ENCODE results near the gene FAM222A. TPM values are rescaled to one million over a fixed set of nuclear protein-coding genes. Genes with fewer than 3 reads are reported as not detected.

The FAM222A gene
- total and polyA plus RNA-seq, 5 experiments from 2014 or later = 0.16 to 1.6 (median 0.28) TPM

DNA sequence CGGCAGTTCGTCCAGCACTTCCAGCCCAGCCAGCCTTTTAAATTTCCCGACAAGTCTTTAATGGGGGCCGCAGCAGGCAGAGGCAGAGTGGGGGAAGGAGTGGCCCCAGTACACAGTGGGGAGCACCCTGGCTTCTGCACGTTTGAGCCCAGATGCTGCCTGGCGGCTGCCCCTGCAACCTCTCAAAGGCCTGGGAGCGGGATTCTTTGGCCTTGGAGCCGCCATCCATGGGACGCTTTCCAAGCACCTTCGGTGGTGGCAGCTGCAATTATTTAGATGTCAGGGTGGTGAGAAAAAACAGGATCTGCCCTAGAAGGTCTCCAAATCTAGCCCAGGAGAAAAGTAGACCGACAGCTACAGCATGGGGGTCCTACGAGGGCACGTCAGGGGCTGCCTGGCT, 46.0 kb downstream of the FAM222A start:
- POLR2A ChIA-PET = no interaction called here
- Mint-ChIP-seq H3K36me3 (peaks cover 4 to 25% (median 22%) of the 10 kb centered on the region in 3 donors), H3K27ac (no peak overlapping the region), H3K4me3 (no peak overlapping the region), H3K9me3 (peaks cover 6 to 31% (median 19%) of the 10 kb centered on the region in 9 donors), H3K4me1 (peaks cover 0 to 3% (median 1%) of the 10 kb centered on the region in 4 donors), H3K27me3 (peaks cover 0 to 13% (median 5%) of the 10 kb centered on the region in 5 donors)
- no peak for DNase-seq
- no peak for ATAC-seq

DNA sequence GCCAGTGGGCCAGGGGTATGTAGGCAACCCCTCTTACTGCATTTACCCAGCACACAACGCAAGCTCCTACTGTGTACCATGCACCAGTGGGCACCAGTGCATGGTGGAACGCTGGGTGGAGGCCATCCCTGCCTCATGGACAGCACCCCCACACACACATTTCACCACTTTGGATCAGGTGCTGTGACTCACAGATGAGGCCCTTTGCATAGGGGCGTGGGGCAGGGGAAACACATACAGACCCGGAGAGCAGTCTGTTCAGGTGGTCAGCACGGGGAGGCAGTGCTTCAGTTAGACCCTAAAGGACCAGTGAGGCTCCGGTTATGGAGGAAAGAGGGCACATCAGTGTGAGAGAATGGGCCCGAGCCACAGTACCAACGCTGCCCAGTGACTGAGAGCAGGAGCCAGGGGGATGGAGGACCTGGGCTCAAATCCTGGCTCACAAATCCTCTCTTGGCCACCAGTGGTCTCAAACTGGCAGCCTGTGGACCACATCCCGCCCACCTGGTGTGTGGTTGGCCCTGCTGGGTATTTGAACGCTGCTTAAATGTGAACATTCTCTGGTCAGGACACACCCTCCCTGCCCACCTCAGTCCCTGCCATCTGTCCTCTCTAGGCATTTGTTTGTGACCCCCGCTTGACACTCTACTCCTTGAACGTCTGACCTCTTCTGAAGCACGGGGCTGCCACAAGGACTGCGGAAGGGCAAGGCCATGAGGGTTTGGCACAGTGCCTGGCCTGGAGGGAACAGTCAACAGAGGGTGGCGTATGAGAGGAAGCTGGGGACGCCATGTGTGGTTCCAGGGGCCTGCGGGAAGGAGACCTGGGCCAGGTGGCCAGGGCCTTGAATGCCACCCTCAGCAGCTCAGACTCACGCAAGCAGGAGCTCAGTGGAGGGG, 46.7 kb downstream of the FAM222A start:
- Mint-ChIP-seq H3K9me3 (peaks cover 6 to 31% (median 19%) of the 10 kb centered on the region in 9 donors), H3K4me1 (peaks cover 0 to 3% (median 1%) of the 10 kb centered on the region in 4 donors), H3K27me3 (peaks cover 0 to 13% (median 5%) of the 10 kb centered on the region in 5 donors), H3K36me3 (peaks cover 4 to 25% (median 21%) of the 10 kb centered on the region in 3 donors), H3K4me3 (no peak overlapping the region), H3K27ac (peak overlapping the region in 1 of 10 donors; percentile 2)
- ATAC-seq = no peak
- DNase-seq = no peak
- POLR2A ChIA-PET = no interaction called here

DNA sequence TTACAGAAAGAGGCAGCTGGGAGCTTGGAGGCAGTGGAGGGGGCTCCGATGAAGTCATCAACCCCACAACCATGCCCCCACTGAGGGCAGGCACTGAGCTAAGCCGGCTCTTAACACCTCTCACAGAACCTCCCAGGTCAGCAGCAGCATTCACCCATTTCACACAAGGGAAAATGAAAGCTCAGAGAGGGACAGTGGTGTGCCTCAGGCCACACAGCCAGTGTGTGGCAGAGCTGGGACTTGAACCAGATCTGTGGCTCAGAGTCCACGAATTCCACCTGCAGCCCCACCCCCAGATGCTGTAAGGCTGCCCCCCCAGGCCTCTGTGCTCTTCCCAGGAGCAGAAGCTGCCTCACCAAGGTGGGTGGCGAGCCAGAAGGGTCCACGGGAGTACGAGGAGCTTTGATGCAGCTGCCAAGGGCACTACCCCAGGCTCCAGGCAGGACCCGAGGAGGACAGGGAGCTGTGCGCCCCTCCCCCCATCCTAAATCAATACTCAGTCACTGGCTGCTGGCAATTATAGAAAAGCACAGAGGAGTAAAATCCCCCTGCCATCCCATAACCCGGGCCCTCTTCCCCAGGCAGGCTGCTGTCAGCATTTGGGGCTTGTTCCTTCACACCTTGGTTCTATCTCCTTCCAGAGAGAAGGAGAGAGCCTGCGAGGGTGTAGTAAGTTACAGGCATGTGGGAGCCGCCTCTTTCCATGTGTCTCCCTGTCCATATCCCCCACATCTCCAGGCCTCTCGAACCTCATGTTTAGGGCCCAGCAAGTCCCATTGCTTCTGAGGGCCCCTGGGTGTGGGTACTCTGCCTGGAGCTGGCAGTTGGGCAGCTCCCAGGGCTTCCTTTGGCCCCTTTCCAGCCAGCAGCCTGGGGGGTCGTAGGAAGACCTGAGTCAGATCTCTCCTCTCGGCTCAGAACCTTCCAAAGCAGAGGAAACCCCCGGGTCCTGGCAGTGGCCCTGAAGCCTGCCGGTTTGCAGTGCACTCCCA, 47.6 kb downstream of the FAM222A start:
- peaks cover 2 to 22% (median 12%) of the 10 kb centered on the region in 9 donors for H3K9me3 Mint-ChIP-seq
- peaks cover 0 to 10% (median 2%) of the 10 kb centered on the region in 5 donors for H3K27me3 Mint-ChIP-seq
- peaks cover 4 to 17% (median 12%) of the 10 kb centered on the region in 3 donors for H3K36me3 Mint-ChIP-seq
- H3K27ac Mint-ChIP-seq = peak overlapping the region in 1 of 10 donors; percentile 59
- POLR2A ChIA-PET = no interaction called here
- DNase-seq = no peak
- H3K4me3 Mint-ChIP-seq = no peak overlapping the region
- ATAC-seq = no peak
- peaks cover 0 to 3% (median 1%) of the 10 kb centered on the region in 4 donors for H3K4me1 Mint-ChIP-seq

- POLR2A ChIA-PET = no interaction called here
- H3K4me1 Mint-ChIP-seq = peaks cover 0 to 3% (median 1%) of the 10 kb centered on the region in 4 donors
These were observed 48.5 kb downstream of the FAM222A start for GRCh38 chr12:109762071-109762672.

GRCh38 chr12:109762673-109763191, 49.1 kb downstream of the FAM222A start:
- DNase-seq = no peak
- peaks cover 0 to 3% (median 1%) of the 10 kb centered on the region in 4 donors for H3K4me1 Mint-ChIP-seq
- POLR2A ChIA-PET = no interaction called here

More at GRCh38 chr12:109762071-109762672, 48.5 kb downstream of the FAM222A start:
- no peak for ATAC-seq
- Mint-ChIP-seq H3K27me3 (peaks cover 0 to 8% (median 2%) of the 10 kb centered on the region in 5 donors), H3K4me3 (no peak overlapping the region), H3K36me3 (peaks cover 0 to 8% (median 2%) of the 10 kb centered on the region in 3 donors), H3K9me3 (peaks cover 0 to 13% (median 3%) of the 10 kb centered on the region in 9 donors), H3K27ac (no peak overlapping the region)
- DNase-seq = no peak

DNA sequence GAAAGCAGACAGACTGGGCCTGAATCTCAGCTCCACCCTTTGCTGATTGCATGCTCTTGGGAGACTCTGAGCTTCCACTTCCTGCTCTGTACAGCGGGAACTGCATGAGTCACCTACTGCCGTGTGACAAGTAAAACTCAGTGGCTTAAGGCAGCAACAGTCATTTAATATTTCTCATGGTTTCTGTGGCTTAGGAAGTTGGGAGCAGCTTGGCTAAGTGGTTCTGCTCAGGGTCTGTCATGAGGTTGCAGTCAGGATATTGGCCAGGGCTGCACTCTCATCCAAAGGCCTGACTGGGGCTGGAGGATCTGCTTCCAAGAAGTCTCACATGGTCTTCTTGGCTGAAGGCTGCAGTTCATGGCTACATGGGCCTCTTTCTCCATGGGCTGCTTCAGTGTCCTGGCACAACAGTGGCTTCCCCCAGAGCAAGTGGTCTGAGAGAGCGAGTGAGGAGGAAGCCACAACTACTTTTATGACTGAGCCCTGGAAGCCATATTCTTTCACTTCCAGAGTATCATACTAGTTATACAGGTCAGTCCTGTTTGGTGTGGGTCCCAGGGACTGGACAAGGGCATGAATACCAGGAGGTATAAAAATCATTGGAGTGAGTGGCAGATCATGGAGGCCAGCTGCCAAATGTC, 49.7 kb downstream of the FAM222A start:
- no peak overlapping the region for H3K27ac Mint-ChIP-seq
- peaks cover 0 to 5% (median 0%) of the 10 kb centered on the region in 9 donors for H3K9me3 Mint-ChIP-seq
- no peaks in the 10 kb centered on the region for H3K27me3 Mint-ChIP-seq
- no peak overlapping the region for H3K4me3 Mint-ChIP-seq
- H3K4me1 Mint-ChIP-seq = peaks cover 0 to 3% (median 1%) of the 10 kb centered on the region in 4 donors
- DNase-seq (no peak), ATAC-seq (no peak)
- POLR2A ChIA-PET = no interaction called here
- no peaks in the 10 kb centered on the region for H3K36me3 Mint-ChIP-seq

More at GRCh38 chr12:109762673-109763191, 49.1 kb downstream of the FAM222A start:
- ATAC-seq = no peak
- Mint-ChIP-seq H3K27me3 (peaks cover 0 to 2% (median 0%) of the 10 kb centered on the region in 5 donors), H3K9me3 (peaks cover 0 to 7% (median 0%) of the 10 kb centered on the region in 9 donors), H3K27ac (no peak overlapping the region), H3K36me3 (peaks cover 0 to 2% (median 0%) of the 10 kb centered on the region in 3 donors), H3K4me3 (no peak overlapping the region)

GRCh38 chr12:109764123-109764522, 50.5 kb downstream of the FAM222A start:
- H3K27me3 Mint-ChIP-seq = no peaks in the 10 kb centered on the region
- POLR2A ChIA-PET = no interaction called here
- ATAC-seq = no peak
- no peak for DNase-seq
- H3K4me3 Mint-ChIP-seq = peak overlapping the region in 1 of 10 donors; percentile 33
- H3K27ac Mint-ChIP-seq = no peak overlapping the region
- H3K9me3 Mint-ChIP-seq = peaks cover 0 to 5% (median 0%) of the 10 kb centered on the region in 9 donors
- no peaks in the 10 kb centered on the region for H3K36me3 Mint-ChIP-seq
- H3K4me1 Mint-ChIP-seq = peaks cover 0 to 3% (median 1%) of the 10 kb centered on the region in 4 donors

GRCh38 chr12:109764776-109765445, 51.3 kb downstream of the FAM222A start:
- Mint-ChIP-seq H3K4me3 (no peak overlapping the region), H3K9me3 (peaks cover 0 to 5% (median 0%) of the 10 kb centered on the region in 9 donors), H3K27ac (no peak overlapping the region), H3K36me3 (no peaks in the 10 kb centered on the region), H3K27me3 (no peaks in the 10 kb centered on the region), H3K4me1 (peaks cover 0 to 3% (median 1%) of the 10 kb centered on the region in 4 donors)
- DNase-seq (no peak), ATAC-seq (no peak)
- POLR2A ChIA-PET = no interaction called here

- H3K4me3 Mint-ChIP-seq = no peak overlapping the region
- peaks cover 0 to 4% (median 0%) of the 10 kb centered on the region in 9 donors for H3K9me3 Mint-ChIP-seq
- ATAC-seq (no peak), DNase-seq (no peak)
- H3K27me3 Mint-ChIP-seq = no peaks in the 10 kb centered on the region
- H3K27ac Mint-ChIP-seq = peak overlapping the region in 1 of 10 donors; percentile 52
- POLR2A ChIA-PET = no interaction called here
- H3K36me3 Mint-ChIP-seq = no peaks in the 10 kb centered on the region
- H3K4me1 Mint-ChIP-seq = peaks cover 0 to 3% (median 1%) of the 10 kb centered on the region in 4 donors
These were observed 51.8 kb downstream of the FAM222A start for GRCh38 chr12:109765446-109765810.

- H3K4me1 Mint-ChIP-seq = no peaks in the 10 kb centered on the region
- POLR2A ChIA-PET = no interaction called here
- H3K9me3 Mint-ChIP-seq = peaks cover 0 to 3% (median 0%) of the 10 kb centered on the region in 9 donors
- no peaks in the 10 kb centered on the region for H3K27me3 Mint-ChIP-seq
- DNase-seq (no peak), ATAC-seq (no peak)
- no peak overlapping the region for H3K4me3 Mint-ChIP-seq
- no peak overlapping the region for H3K27ac Mint-ChIP-seq
- H3K36me3 Mint-ChIP-seq = no peaks in the 10 kb centered on the region
These were observed 52.7 kb downstream of the FAM222A start for GRCh38 chr12:109766251-109766778.

- Mint-ChIP-seq H3K4me3 (no peak overlapping the region), H3K36me3 (no peaks in the 10 kb centered on the region), H3K27me3 (no peaks in the 10 kb centered on the region), H3K27ac (no peak overlapping the region), H3K9me3 (peaks cover 0 to 3% (median 0%) of the 10 kb centered on the region in 9 donors), H3K4me1 (no peaks in the 10 kb centered on the region)
- ATAC-seq = no peak
- POLR2A ChIA-PET = interaction anchor here (0.6 kb wide), 1 partner anchor 436 kb away, joined by 5 read pairs; no protein-coding TSS in a partner anchor
- no peak for DNase-seq
These were observed 53.8 kb downstream of the FAM222A start for GRCh38 chr12:109767456-109767855.

All from naive thymus-derived CD8-positive, alpha-beta T cell (primary cell).